HEK293T (cell line): ENCODE measurements around the gene OR10V1.

ENCODE experiments used
- CTCF ChIA-PET: fragments of 350-600 bp; formaldehyde crosslinking; extraction: SDS; loops from one replicate; lab custom pipeline; 2021; ENCODE audit warnings: antibody characterized with exemption, inconsistent platforms; lab: Yijun Ruan, JAX
- POLR2A ChIA-PET: fragments of 350-600 bp; formaldehyde crosslinking; extraction: SDS; loops from one replicate; lab custom pipeline; 2020; ENCODE audit warnings: antibody characterized with exemption, inconsistent platforms; lab: Yijun Ruan, JAX
- DNase-seq: peaks from one replicate; pipeline ENCODE4 v3.0.0; 2012; ENCODE audit warnings: mixed read lengths; ENCODE audit errors: extremely low spot score
- ARNT ChIP-seq: fragments of 450-650 bp; IDR thresholded peaks from 2 replicates; pipeline ENCODE4 v1.6.1; 2017; ENCODE audit warnings: mild to moderate bottlenecking
- BHLHE40 ChIP-seq: fragments of 450-650 bp; IDR thresholded peaks from 2 replicates; pipeline ENCODE4 v1.6.1; 2016; ENCODE audit warnings: mild to moderate bottlenecking, moderate library complexity, borderline replicate concordance
- CTBP1 ChIP-seq: fragments of 450-650 bp; IDR thresholded peaks from 2 replicates; pipeline ENCODE4 v1.6.1; 2016; ENCODE audit warnings: borderline replicate concordance
- ELF4 ChIP-seq: fragments of 450-650 bp; IDR thresholded peaks from 2 replicates; pipeline ENCODE4 v1.6.1; 2017; ENCODE audit warnings: antibody characterized with exemption
- FOXA1 ChIP-seq: fragments of 450-650 bp; IDR thresholded peaks from 2 replicates; pipeline ENCODE4 v1.6.1; 2016; ENCODE audit warnings: mild to moderate bottlenecking
- FOXK2 ChIP-seq: fragments of 450-650 bp; IDR thresholded peaks from 2 replicates; pipeline ENCODE4 v1.6.1; 2016; ENCODE audit warnings: mild to moderate bottlenecking
- FOXM1 ChIP-seq: fragments of 450-650 bp; IDR thresholded peaks from 2 replicates; pipeline ENCODE4 v1.6.1; 2017; ENCODE audit warnings: mild to moderate bottlenecking, borderline replicate concordance
- HDGF ChIP-seq: fragments of 450-650 bp; IDR thresholded peaks from 2 replicates; pipeline ENCODE4 v1.6.1; 2017; ENCODE audit warnings: antibody characterized with exemption, borderline replicate concordance
- L3MBTL2 ChIP-seq: fragments of 450-650 bp; conservative IDR thresholded peaks from 2 replicates; pipeline ENCODE4 v1.6.1; 2016; ENCODE audit warnings: mild to moderate bottlenecking
- LEF1 ChIP-seq: fragments of 450-650 bp; IDR thresholded peaks from 2 replicates; pipeline ENCODE4 v1.6.1; 2017; ENCODE audit warnings: mild to moderate bottlenecking, borderline replicate concordance
- NFRKB ChIP-seq: fragments of 450-650 bp; IDR thresholded peaks from 2 replicates; pipeline ENCODE4 v1.6.1; 2016; ENCODE audit warnings: mild to moderate bottlenecking, moderate library complexity
- SP1 ChIP-seq: fragments of 450-650 bp; IDR thresholded peaks from 2 replicates; pipeline ENCODE4 v1.6.1; 2017
- SUZ12 ChIP-seq: fragments of 450-650 bp; IDR thresholded peaks from 2 replicates; pipeline ENCODE4 v1.6.1; 2016; ENCODE audit warnings: mild to moderate bottlenecking
- TARDBP ChIP-seq: fragments of 450-650 bp; IDR thresholded peaks from 2 replicates; pipeline ENCODE4 v1.6.1; 2016
- ZNF384 ChIP-seq: fragments of 450-650 bp; IDR thresholded peaks from 2 replicates; pipeline ENCODE4 v1.6.1; 2016
- TF ChIP-seq, protein P1 (sequence below): fragments of 450-650 bp; IDR thresholded peaks from 2 replicates; pipeline ENCODE4 v1.6.1; 2016

OR10V1 gene

DNA sequence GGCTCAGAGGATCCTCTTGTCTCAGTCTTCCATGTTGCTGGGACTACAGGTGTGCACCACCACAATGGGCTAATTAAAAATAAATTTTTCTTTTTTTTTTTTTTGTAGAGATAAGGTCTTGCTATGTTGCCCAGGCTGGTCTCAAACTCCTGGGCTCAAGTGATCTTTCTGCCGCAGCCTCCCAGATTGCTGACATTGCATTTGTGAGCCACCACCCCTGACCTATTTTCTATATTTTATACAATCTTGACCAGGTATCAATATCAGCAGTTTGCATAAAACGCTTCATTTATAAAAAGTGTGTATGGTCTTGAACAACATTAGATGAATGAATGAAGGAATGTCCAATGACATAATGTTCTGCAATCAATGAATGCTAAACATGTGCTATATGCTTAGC is 32.5 kb upstream of the OR10V1 start:
- POLR2A ChIA-PET, result no interaction called here
- CTCF ChIA-PET, result interaction anchor here (2.1 kb wide), 1 partner anchor 8 kb away, joined by 7 read pairs; the partner anchor contains the start of gene STX3
- no peak for DNase-seq
- no peak for TF ChIP-seq FOXA1
- no peak for TF ChIP-seq NFRKB
- TF ChIP-seq, protein P1, sequence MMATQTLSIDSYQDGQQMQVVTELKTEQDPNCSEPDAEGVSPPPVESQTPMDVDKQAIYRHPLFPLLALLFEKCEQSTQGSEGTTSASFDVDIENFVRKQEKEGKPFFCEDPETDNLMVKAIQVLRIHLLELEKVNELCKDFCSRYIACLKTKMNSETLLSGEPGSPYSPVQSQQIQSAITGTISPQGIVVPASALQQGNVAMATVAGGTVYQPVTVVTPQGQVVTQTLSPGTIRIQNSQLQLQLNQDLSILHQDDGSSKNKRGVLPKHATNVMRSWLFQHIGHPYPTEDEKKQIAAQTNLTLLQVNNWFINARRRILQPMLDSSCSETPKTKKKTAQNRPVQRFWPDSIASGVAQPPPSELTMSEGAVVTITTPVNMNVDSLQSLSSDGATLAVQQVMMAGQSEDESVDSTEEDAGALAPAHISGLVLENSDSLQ, result no peak
- TF ChIP-seq ZNF384, result no peak
- no peak for TF ChIP-seq CTBP1
- no peak for TF ChIP-seq SUZ12
- TF ChIP-seq LEF1, result no peak
- no peak for TF ChIP-seq L3MBTL2
- TF ChIP-seq ARNT, result no peak
- no peak for TF ChIP-seq FOXK2
- no peak for TF ChIP-seq SP1
- no peak for TF ChIP-seq ELF4
- TF ChIP-seq BHLHE40, result no peak
- TF ChIP-seq TARDBP, result no peak
- no peak for TF ChIP-seq FOXM1
- no peak for TF ChIP-seq HDGF

DNA sequence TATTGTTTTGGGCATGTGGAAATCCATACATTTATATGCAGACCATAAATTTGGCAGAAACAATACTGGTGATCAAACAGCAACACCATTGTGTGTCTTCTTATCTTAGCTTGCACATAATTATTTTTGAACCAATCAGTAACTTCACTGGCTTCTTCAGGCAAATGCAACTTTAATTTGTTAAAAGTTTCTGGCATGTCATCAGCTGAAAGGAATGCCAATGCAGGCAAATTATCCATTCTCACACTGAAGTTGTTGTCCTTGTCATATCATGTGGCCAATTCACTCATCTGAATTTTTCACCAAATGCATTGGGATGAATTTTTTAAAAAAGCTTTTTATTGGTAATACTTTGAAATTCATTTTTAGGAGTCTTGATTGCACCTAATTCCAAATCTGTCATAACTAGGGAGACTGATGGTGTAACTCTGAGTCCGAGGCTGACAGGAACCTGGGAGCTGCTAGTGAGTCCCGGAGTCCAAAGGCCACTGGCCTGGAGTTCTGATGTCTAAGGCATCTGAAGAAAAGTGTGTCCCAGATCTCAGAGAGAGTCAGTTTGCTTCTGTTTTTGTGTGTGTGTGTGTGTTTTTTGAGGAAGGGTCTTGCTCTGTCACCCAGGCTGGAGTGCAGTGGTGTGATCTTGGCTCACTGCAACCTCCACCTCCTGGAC is 17.4 kb upstream of the OR10V1 start:
- CTCF ChIA-PET, result no interaction called here
- TF ChIP-seq TARDBP (no peak), L3MBTL2 (no peak), LEF1 (no peak), BHLHE40 (no peak), ZNF384 (no peak), CTBP1 (no peak), FOXM1 (no peak), HDGF (no peak), FOXA1 (no peak), NFRKB (no peak), FOXK2 (no peak), SP1 (no peak), SUZ12 (no peak), ELF4 (no peak)
- TF ChIP-seq, protein P1, result no peak
- no peak for DNase-seq
- POLR2A ChIA-PET, result no interaction called here

DNA sequence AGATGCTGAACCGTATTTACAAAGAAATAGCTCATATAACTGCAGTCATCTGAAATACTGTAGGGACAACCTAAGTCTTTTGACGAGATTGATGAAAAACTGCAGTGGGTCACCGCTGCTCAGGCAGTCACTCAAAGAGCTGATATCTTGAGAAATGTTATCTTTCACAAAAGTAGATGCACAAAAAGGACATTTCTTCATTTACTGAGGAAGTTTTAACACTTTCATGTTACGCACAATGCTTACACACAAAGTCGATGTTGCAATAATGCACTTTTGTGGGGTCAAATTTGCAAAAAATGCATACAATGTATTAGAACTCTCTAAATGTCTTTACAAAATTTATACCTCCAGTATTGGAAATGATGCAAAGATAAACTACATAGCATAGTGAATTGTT is 16.2 kb upstream of the OR10V1 start:
- POLR2A ChIA-PET, result interaction anchor here (0.6 kb wide), 1 partner anchor 13 kb away, joined by 3 read pairs; no protein-coding TSS in a partner anchor
- no peak for DNase-seq
- CTCF ChIA-PET, result no interaction called here
- TF ChIP-seq NFRKB, result no peak
- TF ChIP-seq BHLHE40, result no peak
- no peak for TF ChIP-seq TARDBP
- no peak for TF ChIP-seq ZNF384
- no peak for TF ChIP-seq FOXM1
- TF ChIP-seq ARNT, result no peak
- no peak for TF ChIP-seq L3MBTL2
- no peak for TF ChIP-seq SUZ12
- no peak for TF ChIP-seq SP1

DNA sequence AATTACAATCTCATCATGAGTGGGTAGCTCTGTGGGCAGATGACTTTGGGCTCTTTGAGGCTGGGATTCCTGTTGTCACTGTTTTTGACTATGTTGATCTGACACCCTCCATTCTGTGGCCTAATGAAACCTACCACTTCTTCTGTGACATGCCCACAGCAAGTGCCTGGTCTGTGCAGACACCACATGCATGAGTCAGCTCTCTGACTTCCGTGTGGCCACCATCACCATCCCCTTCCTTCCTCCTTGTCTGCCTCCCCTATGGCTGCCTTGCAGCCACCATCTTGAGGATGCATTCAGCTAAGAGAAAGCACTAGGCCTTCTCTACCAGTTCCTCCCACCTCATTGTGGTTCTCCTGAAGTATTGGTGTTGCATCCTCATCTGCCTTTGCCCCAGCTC is 15.3 kb upstream of the OR10V1 start:
- TF ChIP-seq TARDBP, result no peak
- DNase-seq, result no peak
- ChIA-PET POLR2A (no interaction called here), CTCF (interaction anchor here (0.7 kb wide), 1 partner anchor 671 kb away, joined by 4 read pairs; no protein-coding TSS in a partner anchor)

DNA sequence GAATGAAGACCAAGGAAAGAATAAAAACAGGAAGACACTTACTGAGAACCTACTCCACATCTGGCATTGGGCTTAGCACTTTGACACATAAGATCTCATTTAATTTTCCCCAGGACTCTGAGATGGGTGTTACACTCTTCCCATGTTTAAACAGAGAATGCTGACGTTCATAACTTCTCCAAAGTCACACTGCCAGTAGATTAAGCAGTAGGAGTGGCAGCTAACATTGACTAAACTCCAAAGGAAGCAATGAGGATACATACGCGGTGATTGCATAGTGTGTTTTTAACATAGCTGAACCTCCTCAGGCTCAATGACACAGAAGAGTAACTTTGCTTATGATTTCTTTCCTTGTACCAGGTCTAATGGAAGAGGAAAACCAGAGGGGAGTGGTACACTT is 14.5 kb upstream of the OR10V1 start:
- TF ChIP-seq ZNF384 (no peak), LEF1 (no peak), ELF4 (no peak), FOXK2 (no peak), FOXM1 (no peak), FOXA1 (no peak), TARDBP (no peak), SUZ12 (no peak), BHLHE40 (no peak), ARNT (no peak), CTBP1 (no peak), HDGF (no peak), NFRKB (no peak), L3MBTL2 (no peak), SP1 (no peak)
- TF ChIP-seq, protein P1, result no peak
- POLR2A ChIA-PET, result no interaction called here
- CTCF ChIA-PET, result no interaction called here
- DNase-seq, result no peak

DNA sequence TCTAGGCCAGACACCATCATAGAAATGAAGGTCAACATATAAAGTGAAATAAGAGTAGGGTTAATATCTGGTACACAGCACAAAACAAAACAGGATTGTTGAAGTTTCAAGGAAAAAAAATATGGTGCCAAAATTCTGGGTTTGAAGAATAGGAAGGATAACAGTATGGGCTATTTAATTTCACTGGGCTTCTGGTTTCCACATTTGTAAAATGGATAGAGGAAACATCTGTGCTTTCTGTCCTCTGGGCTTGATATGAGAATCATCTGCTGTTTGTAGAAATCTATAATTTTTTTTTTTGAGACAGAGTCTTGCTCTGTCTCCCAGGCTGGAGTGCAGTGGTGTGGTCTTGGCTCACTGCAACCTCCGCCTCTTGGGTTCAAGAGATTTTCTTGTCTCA is 13.8 kb upstream of the OR10V1 start:
- ChIA-PET POLR2A (no interaction called here), CTCF (no interaction called here)
- TF ChIP-seq BHLHE40 (no peak), SP1 (no peak), NFRKB (no peak), ELF4 (no peak), LEF1 (no peak), FOXA1 (no peak), CTBP1 (no peak), L3MBTL2 (no peak), FOXK2 (no peak), HDGF (no peak)
- TF ChIP-seq, protein P1, result no peak

More for the DNA sequence above, 13.8 kb upstream of the OR10V1 start:
- no peak for DNase-seq
